Measurements from ENCODE around the gene DNAJA2. TPM values are rescaled to one million over a fixed set of nuclear protein-coding genes. Genes with fewer than 3 reads are reported as not detected.

Gene DNAJA2
- total and polyA plus RNA-seq, 9 of the 15 experiments (the other 6 are each of a cell fraction or from before 2014, with no cell fraction given): 24.1 to 75.9 (median 50.7) TPM

GRCh38 chr16:46973207-46973995 is at the start of gene DNAJA2 (continued):
- TF ChIP-seq BMI1 (IDR thresholded peaks at IDR 0.05; ENCODE audit: low read length) (no peak), DNMT1 (IDR thresholded peaks at IDR 0.05) (no peak), TARDBP (IDR thresholded peaks at IDR 0.05) (no peak), RBM34 (IDR thresholded peaks at IDR 0.05; ENCODE audit: borderline replicate concordance, insufficient read depth, low read length) (0 out of 2 replicates have a peak, but pooled peaks have one; percentile 38), ZNF316 (IDR thresholded peaks at IDR 0.05) (no peak), MAFF (IDR thresholded peaks at IDR 0.05; ENCODE audit: low read length) (no peak), HCFC1 (IDR thresholded peaks at IDR 0.05; ENCODE audit: low read depth, low read length) (peak; percentile 46; the same call in 1 of the 2 replicates), ZNF318 (IDR thresholded peaks at IDR 0.05; ENCODE audit: borderline replicate concordance in 1 of 2, low read depth in 1 of 2) (no peak), CAMTA2 (CRISPR knock-in tag; conservative IDR thresholded peaks at IDR 0.05) (no peak), HES1 (IDR thresholded peaks at IDR 0.05; ENCODE audit: low read depth) (no peak), GTF2A2 (tag; IDR thresholded peaks at IDR 0.05) (no peak; the same call in 1 of the 2 replicates), NR3C1 (CRISPR knock-in tag; IDR thresholded peaks at IDR 0.05) (no peak; the same call in 1 of the 2 replicates)
